HG03060 (cell line): ENCODE data around the gene ANO4.

Source experiments
- ATAC-seq: cut with Tn5 transposase; IDR thresholded peaks from one replicate; pipeline ENCODE4 v1.9.1; 2021; ENCODE audit warnings: low read depth, moderate number of reproducible peaks; ENCODE audit not compliant: unreplicated experiment

The ANO4 gene

DNA sequence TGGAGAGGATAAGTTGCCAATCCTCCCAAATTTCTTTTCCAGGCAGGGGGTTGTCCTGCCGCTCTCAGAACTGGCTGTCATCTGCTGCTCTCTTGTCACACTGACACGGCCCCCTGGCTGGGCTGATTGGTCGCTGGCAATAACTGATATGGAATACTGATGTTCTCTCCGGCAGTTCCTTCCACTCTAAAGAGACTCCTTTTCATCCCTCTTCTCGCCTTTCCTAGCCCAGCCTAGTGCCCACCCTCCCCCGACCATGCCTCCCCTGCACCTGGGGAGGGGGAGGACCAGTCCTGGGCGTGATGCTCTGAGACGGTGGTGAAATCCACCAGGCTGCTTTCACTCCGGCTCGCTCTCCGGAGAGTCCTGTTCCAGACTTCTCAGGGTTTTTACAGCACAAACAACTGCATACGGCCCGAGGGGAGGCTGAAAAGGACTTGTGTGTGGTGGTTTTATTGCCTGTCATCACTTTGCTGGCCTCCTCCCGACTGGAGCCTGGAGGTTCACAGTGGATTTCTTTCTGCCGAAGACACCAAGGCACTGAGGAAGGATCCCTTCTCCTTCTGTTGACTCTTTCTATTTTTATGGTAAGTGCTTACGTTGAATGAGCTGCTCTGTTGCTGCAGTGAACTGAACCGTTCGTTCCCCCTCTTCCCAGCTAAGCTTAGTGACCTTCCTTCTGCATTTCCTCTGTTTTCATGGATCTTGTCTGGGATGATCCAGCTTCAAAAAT is at the start of gene ANO4:
ANO4 (plus strand) TSS at position 336 of the 733 bp plus-strand sequence. CDS start 107,010 bp downstream, outside the sequence.
- no peak for ATAC-seq

- ATAC-seq, result no peak
Measured at GRCh38 chr12:100745378-100746071, 49.1 kb upstream of the ANO4 start.

- ATAC-seq, result no peak
Measured at GRCh38 chr12:100752841-100753240, 41.7 kb upstream of the ANO4 start.

DNA sequence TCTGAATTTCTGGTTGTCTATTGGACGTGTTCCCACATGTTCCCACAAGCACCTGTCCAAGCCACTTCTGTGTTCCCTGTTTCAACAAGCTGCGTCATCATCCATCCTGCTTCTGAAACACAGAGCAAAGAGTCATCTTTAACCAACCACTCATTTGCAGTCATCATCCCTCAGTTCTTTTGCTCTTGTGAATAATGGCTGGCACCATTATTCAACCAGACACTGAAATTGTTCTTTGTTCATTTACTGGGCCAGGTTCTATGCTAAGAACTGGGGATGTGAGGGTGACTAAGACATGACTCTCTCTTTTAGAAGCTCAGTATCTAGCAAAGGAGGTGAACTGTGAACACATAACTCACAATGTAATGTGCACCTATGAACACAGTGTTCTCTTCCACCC is 40.7 kb upstream of the ANO4 start:
- no peak for ATAC-seq

GRCh38 chr12:100755186-100755585 is 39.4 kb upstream of the ANO4 start:
- ATAC-seq, result no peak

GRCh38 chr12:100758083-100758482 is 36.5 kb upstream of the ANO4 start:
- ATAC-seq, result no peak

DNA sequence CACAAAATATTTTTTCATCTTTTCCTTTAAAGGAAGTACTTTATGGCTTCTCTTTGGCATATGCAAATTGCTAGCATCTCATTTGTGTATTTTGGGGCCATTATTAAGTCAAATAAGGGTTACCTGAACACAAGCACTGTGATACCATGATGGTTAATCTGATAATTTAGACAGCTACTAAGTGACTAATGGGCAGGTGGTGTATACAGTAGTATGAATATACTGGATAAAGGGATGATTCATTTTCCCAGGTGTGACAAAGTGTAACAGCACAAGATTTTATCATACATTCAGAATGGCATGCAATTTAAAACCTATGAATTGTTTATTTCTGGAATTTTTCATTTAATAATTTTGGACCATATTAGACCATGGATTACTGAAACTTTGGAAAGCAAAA is 27.2 kb upstream of the ANO4 start:
- ATAC-seq, result no peak

- ATAC-seq, result no peak
Measured at GRCh38 chr12:100767950-100768349, 26.6 kb upstream of the ANO4 start.

GRCh38 chr12:100778967-100779590 is 15.5 kb upstream of the ANO4 start:
- ATAC-seq, result no peak

GRCh38 chr12:100789146-100789545 is 5.4 kb upstream of the ANO4 start:
- ATAC-seq, result no peak

DNA sequence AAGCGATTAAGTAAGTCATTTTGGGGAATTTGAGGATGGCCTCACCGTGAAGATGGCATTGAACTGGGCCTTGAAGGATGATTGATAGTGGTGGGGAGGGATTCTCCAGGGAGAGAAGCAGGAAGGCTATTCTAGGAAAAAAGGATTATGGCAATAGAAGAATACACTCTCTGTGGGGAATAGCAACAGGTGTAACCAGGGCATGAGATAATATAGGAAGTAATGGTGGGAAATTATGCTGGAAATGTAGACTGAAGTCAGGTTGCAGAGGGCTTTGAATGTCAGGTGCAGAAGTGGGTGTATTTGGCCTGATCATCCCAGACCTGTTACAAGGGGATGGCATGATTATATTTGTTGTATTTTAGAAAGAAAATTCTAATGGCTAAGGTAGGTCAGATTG is 4.6 kb upstream of the ANO4 start:
- no peak for ATAC-seq

GRCh38 chr12:100790552-100790951 is 4.0 kb upstream of the ANO4 start:
- ATAC-seq, result no peak

GRCh38 chr12:100793182-100793581 is 1.4 kb upstream of the ANO4 start:
- no peak for ATAC-seq

GRCh38 chr12:100795174-100795799 is 711 bp downstream of the ANO4 start:
- no peak for ATAC-seq

DNA sequence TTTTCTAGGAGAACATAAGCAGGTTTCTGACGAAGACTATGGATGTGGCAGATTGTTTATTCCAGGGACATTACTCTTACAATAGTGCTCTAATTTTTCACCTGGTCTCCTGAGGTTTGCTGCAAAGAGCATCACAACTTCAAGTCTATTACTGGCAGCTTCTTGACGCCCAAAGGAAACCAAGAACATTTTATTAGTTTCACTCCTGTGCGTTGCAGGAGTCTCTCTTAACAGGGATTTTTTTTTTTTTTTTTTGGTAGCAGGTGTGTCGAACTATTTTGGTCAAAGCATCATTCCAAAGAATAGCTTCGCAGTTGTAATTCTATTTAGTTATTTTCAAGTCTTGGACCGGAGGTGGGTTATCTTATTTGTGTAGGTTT is 1.2 kb downstream of the ANO4 start:
- ATAC-seq, result no peak

DNA sequence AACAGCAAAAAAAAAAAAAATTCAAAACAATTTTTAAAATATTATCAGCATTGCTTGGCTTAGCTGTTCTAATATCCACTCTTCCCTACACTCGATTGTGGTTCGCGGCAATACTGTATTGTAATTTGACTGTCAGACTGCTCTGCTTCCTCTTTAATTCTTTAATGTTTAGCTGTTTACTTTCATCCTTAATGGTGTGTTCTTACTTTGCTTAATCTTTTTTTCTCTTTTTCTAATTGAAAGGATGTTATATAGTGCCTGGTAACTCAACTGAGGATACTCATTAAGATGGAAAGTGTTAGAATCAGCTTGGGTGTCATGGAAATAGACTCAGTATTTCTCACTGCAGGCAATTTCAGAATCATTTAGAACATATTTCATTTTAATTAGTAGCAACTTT is 2.0 kb downstream of the ANO4 start:
- no peak for ATAC-seq

GRCh38 chr12:100797246-100797645 is 2.7 kb downstream of the ANO4 start:
- no peak for ATAC-seq

- ATAC-seq, result no peak
Measured at GRCh38 chr12:100797786-100798185, 3.2 kb downstream of the ANO4 start.

DNA sequence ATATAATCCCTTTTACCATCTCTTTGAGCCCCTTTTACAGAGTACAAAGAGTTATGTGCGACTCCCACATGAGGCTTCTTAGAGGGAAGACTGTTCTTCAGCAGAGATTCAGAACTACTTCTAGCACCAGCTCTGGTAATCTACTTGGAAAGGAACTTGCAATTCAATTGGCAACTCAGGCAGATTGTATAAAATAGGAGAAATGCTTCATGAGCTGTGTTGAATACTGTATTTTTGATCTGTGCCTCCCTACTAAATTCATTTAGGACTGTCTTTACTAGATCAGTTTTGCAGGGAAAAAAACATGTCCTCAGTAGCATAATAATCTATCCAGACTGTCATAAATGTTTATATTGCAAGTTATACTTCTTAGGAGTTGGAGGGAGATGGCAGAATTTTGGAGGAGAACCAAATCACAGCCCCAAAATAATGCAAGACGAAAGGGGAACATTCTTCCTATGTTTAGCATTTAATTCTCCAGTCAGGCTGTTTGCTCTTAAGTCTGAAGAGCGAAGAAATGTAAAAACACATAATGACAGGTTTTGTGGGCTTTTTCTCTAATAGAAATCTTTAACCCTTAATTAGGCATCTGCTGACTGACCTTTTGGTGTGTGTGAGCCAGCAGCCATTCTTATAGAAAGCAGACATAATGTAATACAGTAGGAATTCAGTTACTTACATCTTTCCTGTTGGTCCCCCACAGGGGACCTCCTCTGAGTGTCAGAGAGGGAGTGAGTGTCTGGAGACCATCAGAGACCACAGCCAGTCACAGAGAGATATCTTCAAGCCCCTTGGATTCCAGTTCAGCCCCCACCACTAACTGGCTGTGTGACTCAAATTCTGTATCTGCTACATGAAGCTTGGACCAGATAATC is 3.9 kb downstream of the ANO4 start:
- no peak for ATAC-seq

- ATAC-seq, result no peak
Measured at GRCh38 chr12:100799770-100800169, 5.2 kb downstream of the ANO4 start.
